ENCODE measurements around the gene HPCAL1.

Gene HPCAL1

DNA sequence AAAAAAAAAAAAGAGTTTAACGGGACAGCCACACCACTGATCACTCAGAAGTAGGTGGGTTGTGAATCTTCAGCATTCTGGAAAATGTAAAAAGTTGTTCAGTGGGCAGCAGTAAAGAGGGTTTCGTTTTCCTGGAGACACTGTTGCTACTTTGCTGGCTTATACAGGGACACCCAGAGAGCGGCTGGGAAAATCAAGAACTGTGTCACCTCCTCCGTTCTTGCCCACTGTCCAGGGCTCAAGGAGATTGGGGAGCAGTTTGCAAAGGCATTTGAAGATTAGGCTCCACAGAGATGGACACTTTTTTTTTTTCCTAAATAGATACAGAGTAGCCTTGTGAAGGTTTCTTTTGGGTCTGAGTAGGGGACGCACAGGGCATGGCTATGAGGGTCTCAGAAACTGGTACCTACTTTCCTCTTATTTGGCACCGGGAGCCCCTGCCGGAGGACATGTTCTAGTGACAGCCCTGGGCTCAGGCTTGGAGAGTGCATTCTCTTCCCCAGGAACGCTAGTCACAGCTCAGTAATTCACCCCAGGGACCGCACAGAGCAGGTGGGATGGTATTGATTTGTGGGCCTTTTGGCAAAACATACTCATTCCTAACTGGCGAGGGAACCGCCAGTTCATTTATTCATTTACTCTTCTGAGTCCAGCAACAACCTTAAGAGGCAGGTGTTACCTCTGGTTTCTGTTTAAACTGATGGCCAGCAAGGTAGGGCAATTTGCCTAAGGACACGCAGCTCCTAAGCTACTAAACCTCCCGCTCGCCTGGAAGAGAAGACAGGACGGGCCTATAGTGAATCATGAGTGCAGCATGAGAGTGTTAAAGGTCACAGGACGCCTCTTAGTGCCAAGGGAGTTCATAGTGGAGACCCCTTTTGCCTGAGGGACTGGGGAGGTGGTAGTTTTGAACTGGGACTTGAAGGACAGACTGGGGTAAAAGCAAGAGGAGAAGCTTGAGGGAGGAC, 53.1 kb downstream of the HPCAL1 start:
- no peak for DNase-seq

GRCh38 chr2:10356439-10356811, 53.7 kb downstream of the HPCAL1 start:
- DNase-seq = no peak

GRCh38 chr2:10357193-10358169, 54.8 kb downstream of the HPCAL1 start:
- DNase-seq = no peak

- no peak for DNase-seq
These were observed 56.5 kb downstream of the HPCAL1 start for GRCh38 chr2:10359246-10359645.

- DNase-seq = no peak
These were observed 57.1 kb downstream of the HPCAL1 start for GRCh38 chr2:10359731-10360329.

- no peak for DNase-seq
These were observed 57.8 kb downstream of the HPCAL1 start for GRCh38 chr2:10360460-10360849.

DNA sequence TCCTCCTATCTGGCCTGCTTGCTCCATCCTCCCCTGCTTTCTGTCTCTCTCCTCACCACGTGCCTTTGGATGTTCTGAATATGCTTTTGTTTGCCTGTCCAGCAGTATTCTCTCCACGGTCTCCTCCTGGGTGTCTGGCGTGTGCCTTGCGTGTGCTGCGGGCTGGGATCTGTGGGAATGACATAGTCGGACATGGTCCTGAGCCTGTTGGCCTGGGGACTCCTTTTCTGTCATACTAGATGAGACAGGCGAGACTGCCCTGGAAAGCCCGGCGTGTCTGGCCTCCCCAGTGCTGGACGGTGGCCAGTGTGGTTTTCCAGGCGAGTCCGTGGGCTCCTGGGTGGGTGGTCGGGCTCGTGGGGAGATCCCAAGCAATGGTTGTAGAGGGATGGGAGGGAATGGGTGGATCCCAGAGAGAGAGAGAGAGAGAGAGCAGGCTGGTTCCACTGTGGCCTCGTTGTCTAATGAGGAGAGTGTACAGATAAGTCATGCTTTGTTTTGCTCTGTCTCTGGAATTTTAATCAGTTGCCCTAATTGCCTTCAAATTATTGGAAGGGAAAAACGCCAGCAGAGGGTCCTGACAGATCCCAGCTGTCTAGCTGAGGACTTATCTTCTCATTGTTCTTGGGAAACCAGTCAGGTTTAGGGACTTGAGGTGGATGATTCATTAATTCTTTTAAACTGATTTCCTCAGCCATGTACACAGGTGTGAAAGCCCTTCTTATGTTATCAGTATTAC, 58.3 kb downstream of the HPCAL1 start:
- DNase-seq = no peak

DNA sequence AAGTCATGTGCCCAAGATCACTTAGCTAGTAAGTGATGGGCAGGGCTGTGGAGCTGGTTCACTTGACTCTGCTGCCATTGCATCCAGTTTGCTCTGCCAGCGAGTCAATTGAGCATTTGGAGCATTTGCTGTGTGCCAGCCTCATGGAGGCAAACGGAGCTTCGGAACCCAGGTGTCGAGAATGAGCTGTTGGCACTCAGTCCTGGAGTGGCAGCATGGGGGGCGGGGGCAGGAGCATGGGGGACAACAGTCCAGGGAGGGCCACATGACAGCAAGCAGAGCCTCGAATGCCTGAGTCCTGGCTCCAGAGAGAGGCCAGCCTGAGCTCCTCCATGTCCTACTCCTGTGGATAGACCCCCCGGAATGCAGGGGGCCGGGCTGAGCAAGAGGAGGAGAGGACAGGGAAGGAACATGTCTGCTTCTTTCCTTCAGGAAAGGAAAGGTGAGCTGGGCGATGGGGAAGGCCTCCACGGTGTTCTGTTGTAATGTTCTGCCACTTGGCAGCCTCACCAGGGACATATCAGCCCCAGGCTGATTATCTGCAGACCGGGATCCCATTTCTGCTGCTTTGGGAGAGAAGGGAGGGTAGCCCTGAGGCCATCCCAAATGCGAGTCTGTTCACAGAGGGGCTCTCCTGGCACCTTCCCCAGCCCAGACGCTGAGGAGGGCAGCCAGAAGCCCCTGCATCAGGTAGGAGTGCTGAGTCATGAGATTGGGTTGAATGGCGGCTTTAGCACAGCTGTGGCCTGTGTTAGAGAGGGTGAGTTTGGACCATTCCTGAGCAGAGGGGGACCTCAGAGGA, 59.6 kb downstream of the HPCAL1 start:
- DNase-seq = no peak

DNA sequence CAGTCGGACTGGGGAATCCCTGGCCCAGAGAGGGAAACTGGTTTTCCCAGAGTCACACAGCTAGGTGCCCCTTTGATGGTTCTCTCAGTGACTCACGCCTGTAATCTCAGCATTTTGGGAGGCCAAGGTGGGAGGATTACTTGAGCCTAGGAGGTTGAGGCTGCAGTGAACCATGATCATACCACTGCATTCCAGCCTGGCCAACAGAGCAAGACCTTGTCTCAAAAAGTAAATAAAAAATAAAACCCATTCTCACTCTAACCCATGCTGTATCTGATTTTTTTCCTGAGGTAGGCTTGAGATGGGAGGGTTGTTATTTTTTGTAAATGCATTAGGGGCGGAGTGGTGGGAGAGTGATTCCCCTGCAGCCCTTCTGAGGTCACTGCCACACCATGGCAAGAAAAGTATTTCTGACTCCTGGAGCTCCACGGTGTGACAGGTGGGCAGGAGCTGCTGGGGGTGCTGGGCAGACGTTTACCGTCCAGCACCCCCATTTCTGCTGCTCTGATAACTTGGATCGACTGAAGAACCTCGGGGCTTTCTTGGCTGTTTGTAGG, 60.3 kb downstream of the HPCAL1 start:
- no peak for DNase-seq

GRCh38 chr2:10363861-10364610, 61.3 kb downstream of the HPCAL1 start:
- DNase-seq = no peak

DNA sequence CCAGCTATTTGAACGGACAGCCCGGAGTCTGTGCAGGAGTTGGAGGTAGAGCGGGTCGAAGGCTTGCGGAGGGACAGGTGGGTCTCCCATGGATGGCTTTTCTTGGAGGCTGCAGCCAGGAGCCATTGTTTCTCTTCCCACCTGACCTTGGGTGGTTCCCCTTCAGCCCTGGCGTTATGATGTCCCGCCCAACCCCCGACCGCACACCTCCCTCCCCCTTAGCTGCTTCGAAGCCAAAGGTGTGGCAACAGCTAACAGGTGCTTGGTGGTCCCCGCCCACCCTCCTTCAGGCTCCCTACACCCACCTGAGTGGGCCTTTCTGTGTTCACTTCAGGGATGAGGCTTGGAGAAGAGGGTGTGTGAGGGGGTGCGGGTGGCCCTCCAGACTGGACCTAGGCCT, 62.7 kb downstream of the HPCAL1 start:
- DNase-seq = no peak

- DNase-seq = no peak
These were observed 64.0 kb downstream of the HPCAL1 start for GRCh38 chr2:10366601-10367270.

DNA sequence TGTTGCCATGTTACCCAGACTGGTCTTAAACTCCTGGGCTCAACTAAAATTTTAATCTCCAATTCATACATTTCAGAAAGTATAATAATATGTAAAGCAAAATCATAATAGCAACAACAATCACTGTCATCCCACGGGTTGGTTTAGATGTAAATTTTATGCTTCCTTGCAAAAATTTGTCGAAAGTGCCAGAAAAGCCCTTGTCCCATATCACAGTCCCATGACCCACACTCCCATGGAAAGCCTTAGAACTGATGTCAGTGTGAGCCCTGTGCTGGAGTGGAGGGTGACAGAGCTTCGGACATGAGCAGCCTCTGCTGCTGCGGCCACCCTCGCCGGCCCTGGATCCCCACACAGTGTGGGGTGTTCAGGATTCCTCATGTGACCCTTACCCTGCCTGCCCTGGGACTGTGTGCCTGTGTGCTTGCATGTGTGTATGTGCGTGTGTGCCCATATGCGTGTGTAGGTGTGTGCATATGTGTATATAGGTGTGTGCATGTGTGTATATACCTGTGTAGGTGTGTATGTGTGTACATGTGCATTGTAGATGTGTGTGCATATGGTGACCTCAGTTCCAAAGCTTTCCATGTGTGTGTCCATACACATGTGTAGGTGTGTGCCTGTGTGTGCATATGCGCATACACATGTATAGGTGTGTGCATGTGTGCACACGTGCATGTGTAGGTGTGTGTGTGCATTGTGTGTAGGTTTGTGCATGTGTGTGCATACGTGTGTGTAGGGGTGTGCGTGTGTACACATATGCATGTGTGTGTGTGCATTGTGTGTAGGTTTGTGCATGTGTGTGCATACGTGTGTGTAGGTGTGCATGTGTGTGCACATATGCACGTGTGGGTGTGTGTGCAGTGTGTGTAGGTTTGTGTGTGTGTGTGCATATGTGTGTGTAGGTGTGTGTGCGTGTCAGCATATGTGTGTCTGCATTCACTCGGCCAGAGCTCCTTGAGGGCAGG, 65.1 kb downstream of the HPCAL1 start:
- no peak for DNase-seq

- DNase-seq = no peak
These were observed 66.0 kb downstream of the HPCAL1 start for GRCh38 chr2:10368491-10369231.

DNA sequence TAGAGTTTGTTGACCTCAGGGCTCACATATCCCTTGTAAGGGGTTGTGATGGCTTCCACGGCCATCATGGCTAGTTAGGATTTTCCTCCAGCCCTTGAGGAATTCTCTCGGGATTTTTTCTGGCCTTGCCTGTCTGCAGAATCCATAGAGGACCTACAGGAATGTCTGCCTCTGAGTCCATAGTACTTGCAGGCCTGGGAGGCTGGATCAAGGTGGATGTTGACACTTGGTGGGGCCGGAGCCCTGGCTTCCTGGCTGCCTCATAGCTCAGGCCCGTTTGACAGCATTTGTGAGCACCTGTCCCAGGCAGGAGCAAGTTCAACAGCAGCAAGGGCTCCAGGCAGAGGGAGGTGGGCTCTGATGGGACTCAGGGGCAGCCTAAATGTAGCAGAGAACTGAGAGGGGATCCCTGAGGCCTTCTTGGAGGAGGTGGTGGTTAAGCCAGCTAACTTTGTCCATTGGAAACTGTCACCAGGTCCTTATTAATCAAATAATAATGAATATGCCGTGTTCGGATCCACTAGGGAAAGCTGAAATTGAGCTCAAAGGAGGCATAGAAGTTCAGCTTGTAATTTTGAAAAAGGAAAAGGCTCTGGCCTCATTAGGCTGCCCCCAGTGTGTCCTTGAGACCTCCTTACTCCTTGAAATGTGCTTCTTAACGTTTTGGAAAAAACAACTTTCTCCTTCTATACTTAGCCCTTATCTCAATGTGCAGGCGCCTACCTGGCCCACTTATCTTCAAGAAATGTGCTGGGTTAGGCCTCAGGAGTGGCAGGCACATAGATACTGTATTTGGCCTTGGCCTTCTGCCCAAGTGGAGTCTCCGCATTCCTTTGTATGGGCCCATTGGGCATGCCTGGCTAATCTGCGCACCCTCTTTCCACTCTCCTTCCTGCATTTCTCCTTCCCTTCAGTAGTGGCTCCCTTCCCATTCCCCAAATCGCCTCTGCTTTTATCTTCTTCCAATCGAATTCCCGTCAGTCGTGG, 66.9 kb downstream of the HPCAL1 start:
- no peak for DNase-seq

DNA sequence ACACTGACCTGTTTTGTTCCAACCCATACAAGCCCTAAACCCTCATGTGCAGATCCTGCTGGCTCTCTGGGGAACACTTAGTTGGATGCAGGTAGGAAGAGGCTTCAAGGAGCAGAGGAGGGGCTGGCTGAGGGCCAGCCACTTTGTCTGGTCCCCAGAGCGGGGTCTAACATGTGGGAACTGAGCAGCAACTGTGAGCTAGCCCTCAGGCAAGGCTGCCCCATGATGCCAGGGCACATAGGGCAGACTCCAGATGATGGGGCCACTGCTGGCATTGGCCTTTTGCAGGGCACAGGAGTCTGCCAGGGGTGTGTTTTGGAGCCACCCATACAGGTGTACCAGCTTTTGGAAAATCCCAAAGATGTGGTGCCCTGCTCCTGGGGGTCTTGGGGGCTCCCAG, 67.7 kb downstream of the HPCAL1 start:
- DNase-seq = no peak

All from T-helper 2 cell (primary cell).